ENCODE results near the gene ALPK3. TPM values are rescaled to one million over a fixed set of nuclear protein-coding genes. Genes with fewer than 3 reads are reported as not detected.

Gene ALPK3
- total and polyA plus RNA-seq, 2 experiments from 2014 or later, result 3.7 to 29.7 TPM

- peaks cover 8% of the 10 kb centered on the region for H3K27me3 Mint-ChIP-seq (ENCODE audit: insufficient read depth, low read depth, poor library complexity)
- no peaks in the 10 kb centered on the region for H3K36me3 Mint-ChIP-seq (ENCODE audit: low read depth)
- no peaks in the 10 kb centered on the region for H3K79me2 ChIP-seq (replicated peaks; ENCODE audit: insufficient read depth)
- no peak overlapping the region for H3K4me3 ChIP-seq
- DNase-seq (ENCODE audit: low spot score) (no peak), ATAC-seq (no peak)
- no peaks in the 10 kb centered on the region for H3K9me3 Mint-ChIP-seq
- no peaks in the 10 kb centered on the region for H3K27me3 ChIP-seq (ENCODE audit: insufficient read depth)
- no peak overlapping the region for H3K4me3 Mint-ChIP-seq
- H3K4me1 ChIP-seq (ENCODE audit: insufficient read depth), result no peaks in the 10 kb centered on the region
- no peak overlapping the region for H3K27ac Mint-ChIP-seq
- H3F3A ChIP-seq (replicated peaks; ENCODE audit: low read depth), result no peaks in the 10 kb centered on the region
- no peak overlapping the region for H3K4me2 ChIP-seq
- H3K4me1 Mint-ChIP-seq, result peaks cover 5% of the 10 kb centered on the region
- H3K36me3 ChIP-seq (ENCODE audit: insufficient read depth), result no peaks in the 10 kb centered on the region
- no peak overlapping the region for H2AFZ ChIP-seq
- H3K27ac ChIP-seq (ENCODE audit: low read depth), result no peak overlapping the region
- no peaks in the 10 kb centered on the region for H3K9me2 ChIP-seq (ENCODE audit: insufficient read depth)
- TF ChIP-seq ZNF462 (CRISPR knock-in tag; IDR thresholded peaks at IDR 0.05) (no peak), CTCF (conservative IDR thresholded peaks at IDR 0.05; ENCODE audit: low read depth in 2 of 2) (peak; percentile 20 to 42; a peak in 3 of 4 replicates), STAT1 (IDR thresholded peaks at IDR 0.05; ENCODE audit: unreplicated experiment) (no peak)
- no peaks in the 10 kb centered on the region for H4K20me1 ChIP-seq (replicated peaks; ENCODE audit: insufficient read depth)
These were observed 73.0 kb downstream of the ALPK3 start for GRCh38 chr15:84889991-84890669.

All from GM23338 (cell line).